K562 (cell line): ENCODE measurements around the gene GOLGA8B. TPM values are rescaled to one million over a fixed set of nuclear protein-coding genes. Genes with fewer than 3 reads are reported as not detected.

ENCODE experiments used
- ATAC-seq: fragments of 200-7000 bp; cut with Tn5 transposase; 3 replicates; pipeline ENCODE4 v1.9.1; 2020; ENCODE audit warnings: moderate library complexity
- Bru-seq: library from RNA; stranded (reverse); fragments of 400-500 nt; gene quantifications from one replicate; lab custom pipeline; 2021; lab: Mats Ljungman, UMichigan
- BruChase-seq, 2 experiments: library from RNA; stranded (reverse); fragments of 400-500 nt; gene quantifications; one replicate each; lab custom pipeline; 2021; lab: Mats Ljungman, UMichigan
- BruUV-seq: library from RNA; stranded (reverse); fragments of 400-500 nt; replicated peaks from 2 replicates; lab custom pipeline; 2021; lab: Mats Ljungman, UMichigan
- CTCF ChIA-PET: fragments of 300-600 bp; formaldehyde crosslinking; extraction: SDS; loops from one replicate; lab custom pipeline; 2021; ENCODE audit warnings: low intra/inter-chr PET ratio; lab: Yijun Ruan, JAX
- POLR2A ChIA-PET: fragments of 300-600, 350-650 bp; sonication (Branson Sonifier 250); formaldehyde crosslinking; extraction: SDS; loops from one replicate; lab custom pipeline; 2021; ENCODE audit warnings: antibody characterized with exemption, inconsistent platforms; lab: Yijun Ruan, JAX
- DNase-seq, 4 experiments: peaks; one replicate each; pipeline versions ENCODE4 v3.0.0 to v3.0.0-alpha.2; 2011 to 2018; ENCODE audit warnings: low spot score in 3 of 4, mixed read lengths in 3 of 4; ENCODE audit errors: extremely low read depth in 1 of 4
- FAIRE-seq: peaks from 2 replicates; lab custom pipeline; 2011; peaks lifted over from hg19 to GRCh38; lab: Jason Lieb, UNC
- H2AFZ ChIP-seq: 2 replicates; pipeline ENCODE4 v1.6.0; 2011; ENCODE audit warnings: low read depth, low read length, control low read depth, inconsistent platforms
- H3K27ac ChIP-seq: fragments of 200-600 bp; 3 replicates; pipeline ENCODE4 v1.8.0; 2011; ENCODE audit warnings: low read depth, mild to moderate bottlenecking, control low read depth, inconsistent platforms, low read length, moderate library complexity, mixed read lengths; ENCODE audit errors: extremely low read depth
- H3K27me3 ChIP-seq, 2 experiments: fragments of 300-600 bp in 1 of 2; 2 replicates in 1 of 2; 3 replicates in 1 of 2; pipeline versions ENCODE4 v1.6.0 to v1.8.0; 2011; ENCODE audit warnings: inconsistent platforms in 2 of 2, low read length in 2 of 2, mild to moderate bottlenecking in 1 of 2, mixed read lengths in 1 of 2, moderate library complexity in 1 of 2; ENCODE audit not compliant: control insufficient read depth in 2 of 2, insufficient read depth in 2 of 2
- H3K36me3 ChIP-seq: fragments of 300-600 bp; 3 replicates; pipeline ENCODE4 v1.8.0; 2011; ENCODE audit warnings: mild to moderate bottlenecking, low read length, inconsistent platforms; ENCODE audit not compliant: control insufficient read depth, insufficient read depth
- H3K4me1 ChIP-seq, 2 experiments: fragments of 200-600 bp in 1 of 2; replicated peaks in 1 of 2; 2 replicates in 1 of 2; 3 replicates in 1 of 2; pipeline versions ENCODE4 v1.5.1 to v1.8.0; 2011; ENCODE audit warnings: inconsistent platforms in 2 of 2, low read length in 2 of 2, mild to moderate bottlenecking in 1 of 2, mixed read lengths in 1 of 2, moderate library complexity in 1 of 2; ENCODE audit not compliant: control insufficient read depth in 2 of 2, insufficient read depth in 2 of 2
- H3K4me2 ChIP-seq: 2 replicates; pipeline ENCODE4 v1.6.1; 2011; ENCODE audit warnings: low read length, control low read depth, inconsistent platforms, mixed read lengths; ENCODE audit not compliant: insufficient read depth
- H3K4me3 ChIP-seq: fragments of 200-600 bp; sonication (generic), shearing (Covaris generic); 2 replicates; pipeline ENCODE4 v1.5.1; 2016; ENCODE audit warnings: control low read depth, inconsistent platforms
- H3K79me2 ChIP-seq: fragments of 200-600 bp; 3 replicates; pipeline ENCODE4 v1.8.0; 2011; ENCODE audit warnings: low read length, inconsistent platforms; ENCODE audit not compliant: control insufficient read depth, insufficient read depth
- H3K9ac ChIP-seq, 2 experiments: 2 replicates each; pipeline versions ENCODE4 v1.6.0 to v1.6.1; 2011; ENCODE audit warnings: low read depth in 2 of 2, low read length in 2 of 2, control low read depth in 1 of 2, inconsistent platforms in 1 of 2, mild to moderate bottlenecking in 1 of 2, mixed read lengths in 1 of 2; ENCODE audit not compliant: insufficient read depth in 1 of 2
- H3K9me1 ChIP-seq: one replicate; pipeline ENCODE4 v1.6.0; 2011; ENCODE audit warnings: inconsistent platforms, mild to moderate bottlenecking, low read length, moderate library complexity; ENCODE audit not compliant: control insufficient read depth, insufficient read depth
- H3K9me3 ChIP-seq: replicated peaks from 2 replicates; pipeline ENCODE4 v1.5.1; 2011; ENCODE audit warnings: low read depth, low read length, inconsistent platforms; ENCODE audit not compliant: control insufficient read depth, insufficient read depth
- H4K20me1 ChIP-seq: replicated peaks from 2 replicates; pipeline ENCODE4 v1.6.1; 2011; ENCODE audit warnings: low read length, inconsistent platforms, mixed read lengths; ENCODE audit not compliant: control insufficient read depth, insufficient read depth
- ADNP ChIP-seq: fragments of 200-800 bp; sonication (Bioruptor generic); IDR thresholded peaks from 2 replicates; pipeline ENCODE4 v1.6.1; 2016; ENCODE audit warnings: missing genetic modification characterization, missing compliant biosample characterization
- BRD4 ChIP-seq: fragments of 200-600 bp; sonication (generic); IDR thresholded peaks from 2 replicates; pipeline ENCODE4 v1.6.1; 2017; ENCODE audit warnings: inconsistent platforms
- FOS ChIP-seq: IDR thresholded peaks from 3 replicates; pipeline ENCODE4 v1.6.1; 2011; ENCODE audit not compliant: insufficient read length; ENCODE audit errors: extremely low read depth
- FOXP4 ChIP-seq: sonication (generic); formaldehyde crosslinking; IDR thresholded peaks from 2 replicates; pipeline ENCODE4 v1.8.0; 2022; ENCODE audit warnings: mild to moderate bottlenecking, missing genetic modification reagents, borderline replicate concordance
- HNRNPH1 ChIP-seq: fragments of 200-400 bp; formaldehyde crosslinking; optimal IDR thresholded peaks from 2 replicates; pipeline ENCODE3; 2017; ENCODE audit warnings: low read depth, mild to moderate bottlenecking, low read length, moderate library complexity
- ILF3 ChIP-seq: fragments of 450-650 bp; IDR thresholded peaks from 2 replicates; pipeline ENCODE4 v1.6.1; 2018; ENCODE audit warnings: antibody characterized with exemption, mild to moderate bottlenecking, moderate library complexity, borderline replicate concordance
- L3MBTL2 ChIP-seq: fragments of 450-650 bp; IDR thresholded peaks from 2 replicates; pipeline ENCODE4 v1.6.1; 2016; ENCODE audit warnings: mild to moderate bottlenecking, moderate library complexity
- MYC ChIP-seq, 2 experiments: fragments of 250-450 bp in 1 of 2; sonication (Bioruptor Pico) in 1 of 2; IDR thresholded peaks; 2 replicates each; pipeline versions ENCODE4 v1.5.1 to v1.6.1; 2012 to 2021; ENCODE audit warnings: low read depth in 2 of 2, borderline replicate concordance in 1 of 2, improper control_type of control experiment in 1 of 2, low read length in 1 of 2, mild to moderate bottlenecking in 1 of 2, moderate library complexity in 1 of 2
- SMARCA4 ChIP-seq: fragments of 450-650 bp; IDR thresholded peaks from 2 replicates; pipeline ENCODE4 v1.6.1; 2016
- TCF15 ChIP-seq: fragments of 250-450 bp; sonication (Bioruptor Pico); IDR thresholded peaks from 2 replicates; pipeline ENCODE4 v1.8.0; 2022; ENCODE audit warnings: moderate library complexity, mild to moderate bottlenecking, inconsistent platforms
- ZNF143 ChIP-seq: sonication (generic); formaldehyde crosslinking; IDR thresholded peaks from 2 replicates; pipeline ENCODE4 v1.9.0; 2022; ENCODE audit warnings: mild to moderate bottlenecking, missing genetic modification reagents
- ZNF174 ChIP-seq: fragments of 250-450 bp; sonication (Bioruptor Pico); IDR thresholded peaks from 2 replicates; pipeline ENCODE4 v1.4.0; 2020; ENCODE audit warnings: mild to moderate bottlenecking
- ZNF384 ChIP-seq: IDR thresholded peaks from 2 replicates; pipeline ENCODE4 v1.6.1; 2012; ENCODE audit warnings: low read depth, low read length, improper control_type of control experiment
- WGBS: fragments of 100-300 bp; shearing (Covaris generic); methylation state at CpG from one replicate; pipeline ENCODE4 v1.1.6; 2016; ENCODE audit warnings: low coverage, mixed read lengths; ENCODE audit not compliant: insufficient coverage; ENCODE audit errors: missing lambda C conversion rate; 5-methylcytosine and 5-hydroxymethylcytosine counted together
- in situ Hi-C: fragments of 300-500 bp; cut with MboI; formaldehyde crosslinking; loops from 4 replicates; pipeline ENCODE4 v1.15.0; 2018; ENCODE audit warnings: inconsistent platforms, mixed read lengths
- intact Hi-C: fragments of 100-400 bp; cut with micrococcal nuclease; formaldehyde crosslinking; loops from 2 replicates; pipeline ENCODE4 v1.14.2; 2022
- long read RNA-seq, 3 experiments: library from polyadenylated mRNA in 2 of 3; library from RNA in 1 of 3; unstranded in 2 of 3; stranded (forward) in 1 of 3; transcript quantifications; one replicate each; pipeline ENCODE4 v2.0.0, GENCODE V29; 2019 to 2022
- polyA minus RNA-seq, 3 experiments: library from RNA; depleted of rRNA, polyadenylated mRNA; stranded (reverse); fragments of >200 nt; gene quantifications; 2 replicates each; pipeline ENCODE4 v1.2.3, GENCODE V29; 2011
- polyA plus RNA-seq, 8 experiments: library from polyadenylated mRNA; depleted of rRNA in 4 of 8; stranded (reverse) in 5 of 8; unstranded in 3 of 8; fragments of >200 nt; fragmentation: Nextera tagmentation in 2 of 8; fragmentation: Illumina TruSeq in 1 of 8; extraction: Ambion mirVana in 2 of 8; extraction: Trizol in 1 of 8; gene quantifications; 2 replicates each; pipeline versions ENCODE4 v1.2.1 to v1.2.3, GENCODE V29; 2011 to 2014; ENCODE audit warnings: inconsistent platforms in 1 of 8, missing spikeins in 1 of 8
- total RNA-seq, 7 experiments: library from RNA; depleted of rRNA in 6 of 7; stranded (reverse); fragments of >200 nt in 6 of 7; fragmentation: Illumina TruSeq in 2 of 7; extraction: Trizol in 2 of 7; gene quantifications; 2 replicates each; pipeline versions ENCODE4 v1.2.1 to v1.2.3, GENCODE V29; 2011 to 2021; ENCODE audit warnings: low replicate concordance in 1 of 7

GOLGA8B gene
- total RNA-seq (2011; cell fraction: chromatin; rRNA removed; ENCODE audit: low replicate concordance), result 390 and 496 TPM in 2 replicates
- 104 and 126 TPM in 2 replicates for total RNA-seq (2011; cell fraction: nucleolus; rRNA removed)
- 172 and 193 TPM in 2 replicates for total RNA-seq (2011; cell fraction: nucleoplasm; rRNA removed)
- 42.7 and 54.1 TPM in 2 replicates for total RNA-seq (2014; rRNA removed)
- total RNA-seq (2014; rRNA removed; fragmentation: Illumina TruSeq; extraction: Trizol), result 45.5 and 53.2 TPM in 2 replicates
- total RNA-seq (2015; rRNA removed; fragmentation: Illumina TruSeq; extraction: Trizol), result 33.8 TPM in 2 replicates
- 65.3 and 79.5 TPM in 2 replicates for total RNA-seq (2021)
- 120 and 133 TPM in 2 replicates for polyA plus RNA-seq (2011; rRNA removed)
- polyA plus RNA-seq (2011; cell fraction: cytosol; rRNA removed), result 20.2 and 43.3 TPM in 2 replicates
- polyA plus RNA-seq (2011; cell fraction: nucleus; rRNA removed), result 403 and 445 TPM in 2 replicates
- polyA plus RNA-seq (2012), result 46.7 and 119 TPM in 2 replicates
- polyA plus RNA-seq (2014; fragmentation: Illumina TruSeq; extraction: Trizol), result 63.1 and 84.4 TPM in 2 replicates
- polyA plus RNA-seq (2014; fragmentation: Nextera tagmentation; extraction: Ambion mirVana), result 10 to 100 TPM in 1 of 2 experiments, 1 to 10 TPM in 1; 7.9 to 10.2 TPM
- polyA plus RNA-seq (2014; rRNA removed), result 166 and 236 TPM in 2 replicates
- 15.1 and 27.9 TPM in 2 replicates for polyA minus RNA-seq (2011; rRNA and poly(A)+ RNA removed)
- polyA minus RNA-seq (2011; cell fraction: cytosol; rRNA and poly(A)+ RNA removed), result 7.1 and 13.0 TPM in 2 replicates
- polyA minus RNA-seq (2011; cell fraction: nucleus; rRNA and poly(A)+ RNA removed), result 54.5 and 77.9 TPM in 2 replicates
- Bru-seq, nascent RNA, result percentile 73 among the genes with signal in this experiment
- percentile 72 among the genes with signal in this experiment for BruChase-seq, experiment 1, labeled RNA remaining after a 2-hour chase
- BruChase-seq, experiment 2, labeled RNA remaining after a 6-hour chase, result percentile 81 among the genes with signal in this experiment
- long read RNA-seq, experiment 1, partial matches to known transcripts, result 51 of 100 reads
- long read RNA-seq, experiment 1, other reads (novel, unspliced or antisense), result 49 of 100 reads
- long read RNA-seq, experiment 2, partial matches to known transcripts, result 0 of 4 reads
- long read RNA-seq, experiment 2, other reads (novel, unspliced or antisense), result 4 of 4 reads
- long read RNA-seq, experiment 3, partial matches to known transcripts, result 4 of 9 reads
- long read RNA-seq, experiment 3, other reads (novel, unspliced or antisense), result 5 of 9 reads

- ATAC-seq (peak; percentile 85), FAIRE-seq (no peak), DNase-seq (peak; percentile 83 to 92 (median 88))
- CTCF ChIA-PET, result interaction anchor here (0.6 kb wide), 1 partner anchor 390 kb away, joined by 7 read pairs; no protein-coding TSS in a partner anchor
- Histone ChIP-seq H3K27ac (peak within 1 kb of the TSS; percentile 79), H3K4me2 (peak within 1 kb of the TSS; percentile 87), H3K9ac (peak within 1 kb of the TSS; percentile 71 to 93), H3K27me3 (no peaks in the 10 kb centered on the region), H3K4me3 (peak within 1 kb of the TSS; percentile 94), H3K36me3 (0 out of 3 replicates have a peak, but pooled peaks cover 3% of the 10 kb centered on the region), H4K20me1 (peaks cover 6% of the 10 kb centered on the region; the same call in 1 of the 2 replicates), H3K4me1 (peaks cover 0 to 39% of the 10 kb centered on the region in 2 experiments; a peak in 4 of 5 replicates), H3K9me3 (no peaks in the 10 kb centered on the region), H3K9me1 (no peaks in the 10 kb centered on the region), H3K79me2 (peaks cover 34% of the 10 kb centered on the region), H2AFZ (peak within 1 kb of the TSS; percentile 99)
- in situ Hi-C loops (loop anchor here (10.0 kb wide), 1 partner anchor 59 kb away; no protein-coding TSS in a partner anchor), intact Hi-C loops (loop anchor here (10.0 kb wide), 3 partner anchors 59 to 369 kb away; partner anchors contain the start of genes GOLGA8A and KATNBL1)
- POLR2A ChIA-PET, result interaction anchor here (0.7 to 1.0 kb wide), 3 partner anchors 11 to 376 kb away, joined by 3 read pairs; no protein-coding TSS in a partner anchor
- TSS peak; percentile 61 for BruUV-seq
- WGBS, result 2% methylated on average over 68 of the region's 101 CpGs
- TF ChIP-seq ILF3 (no peak), TCF15 (CRISPR knock-in tag) (no peak), ADNP (tag) (no peak), BRD4 (no peak), FOS (no peak), ZNF384 (no peak), ZNF174 (CRISPR knock-in tag) (no peak), SMARCA4 (no peak), FOXP4 (CRISPR knock-in tag) (no peak), ZNF143 (no peak), MYC (IDR thresholded peaks at IDR 0.05; ENCODE audit: low read depth, low read length) (0 out of 2 replicates have a peak, but pooled peaks have one; percentile 22), MYC (CRISPR knock-in tag; IDR thresholded peaks at IDR 0.05; ENCODE audit: borderline replicate concordance, low read depth) (no peak), HNRNPH1 (no peak), L3MBTL2 (peak; percentile 75)
These were observed at the start of gene GOLGA8B for GRCh38 chr15:34583399-34584329. Gene GOLGA8B (minus strand): TSS chr15:34583651. CDS start chr15:34535912, 47,739 bp downstream.
